DOHH2 (cell line): ENCODE measurements around the gene TMEM87B.

Experiments used
- EZH2phosphoT487 ChIP-seq: fragments of 200-600 bp; sonication (generic); IDR thresholded peaks from 2 replicates; pipeline ENCODE4 v1.6.1; 2017; ENCODE audit warnings: borderline replicate concordance, mild to moderate bottlenecking, antibody characterized with exemption, low read length, moderate library complexity, mixed read lengths
- TF ChIP-seq, protein P1 (sequence below): fragments of 200-600 bp; sonication (generic); IDR thresholded peaks from one replicate; pipeline ENCODE4 v1.5.1; 2014; ENCODE audit warnings: antibody characterized with exemption, mild to moderate bottlenecking, low read depth, low read length; ENCODE audit not compliant: poor library complexity, severe bottlenecking

- TF ChIP-seq, protein P1, sequence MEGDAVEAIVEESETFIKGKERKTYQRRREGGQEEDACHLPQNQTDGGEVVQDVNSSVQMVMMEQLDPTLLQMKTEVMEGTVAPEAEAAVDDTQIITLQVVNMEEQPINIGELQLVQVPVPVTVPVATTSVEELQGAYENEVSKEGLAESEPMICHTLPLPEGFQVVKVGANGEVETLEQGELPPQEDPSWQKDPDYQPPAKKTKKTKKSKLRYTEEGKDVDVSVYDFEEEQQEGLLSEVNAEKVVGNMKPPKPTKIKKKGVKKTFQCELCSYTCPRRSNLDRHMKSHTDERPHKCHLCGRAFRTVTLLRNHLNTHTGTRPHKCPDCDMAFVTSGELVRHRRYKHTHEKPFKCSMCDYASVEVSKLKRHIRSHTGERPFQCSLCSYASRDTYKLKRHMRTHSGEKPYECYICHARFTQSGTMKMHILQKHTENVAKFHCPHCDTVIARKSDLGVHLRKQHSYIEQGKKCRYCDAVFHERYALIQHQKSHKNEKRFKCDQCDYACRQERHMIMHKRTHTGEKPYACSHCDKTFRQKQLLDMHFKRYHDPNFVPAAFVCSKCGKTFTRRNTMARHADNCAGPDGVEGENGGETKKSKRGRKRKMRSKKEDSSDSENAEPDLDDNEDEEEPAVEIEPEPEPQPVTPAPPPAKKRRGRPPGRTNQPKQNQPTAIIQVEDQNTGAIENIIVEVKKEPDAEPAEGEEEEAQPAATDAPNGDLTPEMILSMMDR: no peak
- no peak for TF ChIP-seq EZH2phosphoT487
These were observed 21.5 kb upstream of the TMEM87B start for GRCh38 chr2:112033600-112033999.
